ENCODE measurements around the gene UBR4. TPM values are rescaled to one million over a fixed set of nuclear protein-coding genes. Genes with fewer than 3 reads are reported as not detected.

Gene UBR4
- polyA plus RNA-seq, 1 donor from 2014 or later, result 49.7 TPM

DNA sequence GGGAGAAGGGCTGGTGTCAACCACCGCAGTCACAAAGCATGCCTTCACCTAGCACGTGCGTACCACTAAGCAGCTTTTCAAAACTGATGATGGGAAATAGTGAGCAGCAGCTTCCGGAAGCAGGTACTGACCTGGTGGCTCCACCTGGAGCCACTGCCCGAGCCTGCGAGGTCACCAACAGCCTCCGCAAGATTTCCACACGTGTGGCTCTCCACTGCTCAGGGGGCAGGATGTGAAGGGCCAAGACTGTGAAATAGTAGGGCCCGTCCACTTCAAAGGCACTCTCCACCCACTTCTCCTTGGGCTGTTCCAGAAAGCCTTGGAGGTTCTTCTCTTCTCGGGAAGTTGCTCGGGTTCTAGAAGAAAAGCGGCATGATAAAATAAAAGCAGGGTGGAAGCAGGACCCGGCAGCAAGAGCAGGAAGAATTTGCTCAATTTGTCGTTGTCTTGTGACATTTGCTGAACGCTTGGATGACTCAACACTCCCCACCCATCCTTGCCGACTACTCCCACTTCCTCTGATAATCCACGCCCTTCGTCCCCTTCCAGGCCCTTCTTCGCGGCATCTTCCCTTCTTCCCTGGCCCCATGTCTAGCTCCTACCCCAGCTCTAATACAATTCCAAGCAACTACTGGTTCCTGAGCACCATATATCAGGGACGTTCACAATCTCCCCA is 128.7 kb downstream of the UBR4 start:
- H4K20me1 ChIP-seq (ENCODE audit: insufficient read depth), result no peaks in the 10 kb centered on the region
- H3K9me2 ChIP-seq (ENCODE audit: insufficient read depth, low read length), result no peaks in the 10 kb centered on the region
- H3K4me2 ChIP-seq (ENCODE audit: low read length), result no peak overlapping the region
- H3K9me3 ChIP-seq (ENCODE audit: low read length), result no peaks in the 10 kb centered on the region
- no peaks in the 10 kb centered on the region for H3K79me2 ChIP-seq (replicated peaks; ENCODE audit: insufficient read depth, low read length)
- TF ChIP-seq POLR2AphosphoS5 (IDR thresholded peaks at IDR 0.05), result no peak
- TF ChIP-seq EZH2 (IDR thresholded peaks at IDR 0.05; ENCODE audit: borderline replicate concordance, insufficient read depth, low read length, poor library complexity, severe bottlenecking), result no peak
- TF ChIP-seq RAD21 (conservative IDR thresholded peaks at IDR 0.05), result no peak
- no peak for TF ChIP-seq SMC3 (conservative IDR thresholded peaks at IDR 0.05; ENCODE audit: poor library complexity)
- no peak for TF ChIP-seq MXI1 (conservative IDR thresholded peaks at IDR 0.05; ENCODE audit: poor library complexity, severe bottlenecking)
- TF ChIP-seq TAF1 (IDR thresholded peaks at IDR 0.05; ENCODE audit: low read depth), result no peak
- TF ChIP-seq, protein P1, sequence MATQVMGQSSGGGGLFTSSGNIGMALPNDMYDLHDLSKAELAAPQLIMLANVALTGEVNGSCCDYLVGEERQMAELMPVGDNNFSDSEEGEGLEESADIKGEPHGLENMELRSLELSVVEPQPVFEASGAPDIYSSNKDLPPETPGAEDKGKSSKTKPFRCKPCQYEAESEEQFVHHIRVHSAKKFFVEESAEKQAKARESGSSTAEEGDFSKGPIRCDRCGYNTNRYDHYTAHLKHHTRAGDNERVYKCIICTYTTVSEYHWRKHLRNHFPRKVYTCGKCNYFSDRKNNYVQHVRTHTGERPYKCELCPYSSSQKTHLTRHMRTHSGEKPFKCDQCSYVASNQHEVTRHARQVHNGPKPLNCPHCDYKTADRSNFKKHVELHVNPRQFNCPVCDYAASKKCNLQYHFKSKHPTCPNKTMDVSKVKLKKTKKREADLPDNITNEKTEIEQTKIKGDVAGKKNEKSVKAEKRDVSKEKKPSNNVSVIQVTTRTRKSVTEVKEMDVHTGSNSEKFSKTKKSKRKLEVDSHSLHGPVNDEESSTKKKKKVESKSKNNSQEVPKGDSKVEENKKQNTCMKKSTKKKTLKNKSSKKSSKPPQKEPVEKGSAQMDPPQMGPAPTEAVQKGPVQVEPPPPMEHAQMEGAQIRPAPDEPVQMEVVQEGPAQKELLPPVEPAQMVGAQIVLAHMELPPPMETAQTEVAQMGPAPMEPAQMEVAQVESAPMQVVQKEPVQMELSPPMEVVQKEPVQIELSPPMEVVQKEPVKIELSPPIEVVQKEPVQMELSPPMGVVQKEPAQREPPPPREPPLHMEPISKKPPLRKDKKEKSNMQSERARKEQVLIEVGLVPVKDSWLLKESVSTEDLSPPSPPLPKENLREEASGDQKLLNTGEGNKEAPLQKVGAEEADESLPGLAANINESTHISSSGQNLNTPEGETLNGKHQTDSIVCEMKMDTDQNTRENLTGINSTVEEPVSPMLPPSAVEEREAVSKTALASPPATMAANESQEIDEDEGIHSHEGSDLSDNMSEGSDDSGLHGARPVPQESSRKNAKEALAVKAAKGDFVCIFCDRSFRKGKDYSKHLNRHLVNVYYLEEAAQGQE (IDR thresholded peaks at IDR 0.05; ENCODE audit: borderline replicate concordance), result no peak
- H3K27ac ChIP-seq (ENCODE audit: low read length), result no peak overlapping the region
- no peaks in the 10 kb centered on the region for H3F3A ChIP-seq (ENCODE audit: insufficient read depth, low read length, poor library complexity, severe bottlenecking)
- no peak overlapping the region for H3K4me3 ChIP-seq (ENCODE audit: low read length)
- peaks cover 7% of the 10 kb centered on the region for H3K36me3 ChIP-seq (ENCODE audit: insufficient read depth, low read length)
- H3K27me3 ChIP-seq (ENCODE audit: insufficient read depth, low read depth, low read length), result no peaks in the 10 kb centered on the region
- H2AFZ ChIP-seq (ENCODE audit: low read depth, low read length), result no peak overlapping the region
- no peak overlapping the region for H3K9ac ChIP-seq (ENCODE audit: low read length)

GRCh38 chr1:19080721-19081120 is 129.3 kb downstream of the UBR4 start:
- Histone ChIP-seq H3F3A (ENCODE audit: insufficient read depth, low read length, poor library complexity, severe bottlenecking) (no peaks in the 10 kb centered on the region), H3K79me2 (replicated peaks; ENCODE audit: insufficient read depth, low read length) (no peaks in the 10 kb centered on the region), H3K9me3 (ENCODE audit: low read length) (no peaks in the 10 kb centered on the region), H3K4me3 (ENCODE audit: low read length) (no peak overlapping the region), H3K4me2 (ENCODE audit: low read length) (no peak overlapping the region), H3K36me3 (ENCODE audit: insufficient read depth, low read length) (peaks cover 7% of the 10 kb centered on the region), H4K20me1 (ENCODE audit: insufficient read depth) (no peaks in the 10 kb centered on the region), H3K9me2 (ENCODE audit: insufficient read depth, low read length) (no peaks in the 10 kb centered on the region), H3K9ac (ENCODE audit: low read length) (no peak overlapping the region), H3K27me3 (ENCODE audit: insufficient read depth, low read depth, low read length) (no peaks in the 10 kb centered on the region), H3K27ac (ENCODE audit: low read length) (no peak overlapping the region), H2AFZ (ENCODE audit: low read depth, low read length) (no peak overlapping the region)
- TF ChIP-seq POLR2AphosphoS5 (IDR thresholded peaks at IDR 0.05) (no peak), TAF1 (IDR thresholded peaks at IDR 0.05; ENCODE audit: low read depth) (no peak), MXI1 (conservative IDR thresholded peaks at IDR 0.05; ENCODE audit: poor library complexity, severe bottlenecking) (no peak), RAD21 (conservative IDR thresholded peaks at IDR 0.05) (no peak)

DNA sequence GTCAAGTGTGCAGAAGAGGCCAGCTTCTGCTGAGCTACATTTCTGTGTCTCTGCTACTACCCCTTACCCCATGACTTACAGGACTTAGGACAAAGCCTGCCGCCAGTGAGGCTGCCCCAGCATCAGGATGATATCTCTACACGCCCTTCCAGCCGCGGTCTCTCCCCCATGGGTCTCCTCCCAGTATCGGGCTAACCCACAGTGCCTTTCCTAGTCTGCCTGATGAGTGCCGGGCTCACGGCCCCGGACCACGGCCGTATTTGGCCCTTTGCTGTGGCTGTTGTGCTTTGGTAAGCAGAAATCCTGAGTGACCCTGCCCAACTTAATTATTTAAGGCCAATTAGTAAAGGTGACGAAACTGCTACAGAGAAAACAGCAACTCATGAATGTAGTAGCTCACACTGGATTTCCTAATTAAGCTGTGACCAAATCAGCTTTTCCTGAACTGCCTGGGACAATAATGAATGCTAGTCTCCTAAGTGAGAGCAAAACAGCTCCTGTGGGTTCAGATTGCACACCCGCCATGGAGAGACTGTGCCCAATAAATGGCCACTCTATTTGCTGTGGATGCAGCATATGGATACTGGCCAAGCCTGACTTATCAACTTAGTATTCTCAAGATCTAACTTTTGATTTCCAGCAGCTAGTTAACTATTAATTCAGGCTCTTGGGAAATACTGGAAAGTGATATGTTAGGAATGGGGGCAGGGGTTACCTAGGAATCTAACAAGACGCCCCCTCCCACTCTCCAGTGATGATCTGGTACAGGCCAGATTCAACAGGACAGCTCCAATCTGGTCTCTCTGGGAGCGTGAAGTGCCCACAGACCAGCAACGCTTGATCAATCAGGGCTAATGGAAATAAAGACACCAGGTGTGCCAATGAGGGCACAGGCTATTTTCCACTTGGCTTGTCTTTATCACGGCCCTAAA is 130.3 kb downstream of the UBR4 start:
- H3K9me3 ChIP-seq (ENCODE audit: low read length), result no peaks in the 10 kb centered on the region
- no peak overlapping the region for H3K9ac ChIP-seq (ENCODE audit: low read length)
- no peaks in the 10 kb centered on the region for H3F3A ChIP-seq (ENCODE audit: insufficient read depth, low read length, poor library complexity, severe bottlenecking)
- no peaks in the 10 kb centered on the region for H3K9me2 ChIP-seq (ENCODE audit: insufficient read depth, low read length)
- TF ChIP-seq MXI1 (conservative IDR thresholded peaks at IDR 0.05; ENCODE audit: poor library complexity, severe bottlenecking) (no peak), EZH2 (IDR thresholded peaks at IDR 0.05; ENCODE audit: borderline replicate concordance, insufficient read depth, low read length, poor library complexity, severe bottlenecking) (no peak), POLR2AphosphoS5 (IDR thresholded peaks at IDR 0.05) (no peak), RAD21 (conservative IDR thresholded peaks at IDR 0.05) (no peak), TAF1 (IDR thresholded peaks at IDR 0.05; ENCODE audit: low read depth) (no peak), EP300 (conservative IDR thresholded peaks at IDR 0.05; ENCODE audit: poor library complexity, severe bottlenecking) (no peak), SMC3 (conservative IDR thresholded peaks at IDR 0.05; ENCODE audit: poor library complexity) (no peak)
- TF ChIP-seq, protein P2, sequence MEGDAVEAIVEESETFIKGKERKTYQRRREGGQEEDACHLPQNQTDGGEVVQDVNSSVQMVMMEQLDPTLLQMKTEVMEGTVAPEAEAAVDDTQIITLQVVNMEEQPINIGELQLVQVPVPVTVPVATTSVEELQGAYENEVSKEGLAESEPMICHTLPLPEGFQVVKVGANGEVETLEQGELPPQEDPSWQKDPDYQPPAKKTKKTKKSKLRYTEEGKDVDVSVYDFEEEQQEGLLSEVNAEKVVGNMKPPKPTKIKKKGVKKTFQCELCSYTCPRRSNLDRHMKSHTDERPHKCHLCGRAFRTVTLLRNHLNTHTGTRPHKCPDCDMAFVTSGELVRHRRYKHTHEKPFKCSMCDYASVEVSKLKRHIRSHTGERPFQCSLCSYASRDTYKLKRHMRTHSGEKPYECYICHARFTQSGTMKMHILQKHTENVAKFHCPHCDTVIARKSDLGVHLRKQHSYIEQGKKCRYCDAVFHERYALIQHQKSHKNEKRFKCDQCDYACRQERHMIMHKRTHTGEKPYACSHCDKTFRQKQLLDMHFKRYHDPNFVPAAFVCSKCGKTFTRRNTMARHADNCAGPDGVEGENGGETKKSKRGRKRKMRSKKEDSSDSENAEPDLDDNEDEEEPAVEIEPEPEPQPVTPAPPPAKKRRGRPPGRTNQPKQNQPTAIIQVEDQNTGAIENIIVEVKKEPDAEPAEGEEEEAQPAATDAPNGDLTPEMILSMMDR (IDR thresholded peaks at IDR 0.05; ENCODE audit: poor library complexity, severe bottlenecking), result no peak
- TF ChIP-seq, protein P1 (IDR thresholded peaks at IDR 0.05; ENCODE audit: borderline replicate concordance), result no peak
- H3K27me3 ChIP-seq (ENCODE audit: insufficient read depth, low read depth, low read length), result no peaks in the 10 kb centered on the region
- H3K4me2 ChIP-seq (ENCODE audit: low read length), result no peak overlapping the region
- H3K79me2 ChIP-seq (replicated peaks; ENCODE audit: insufficient read depth, low read length), result no peaks in the 10 kb centered on the region
- peaks cover 7% of the 10 kb centered on the region for H3K36me3 ChIP-seq (ENCODE audit: insufficient read depth, low read length)
- H2AFZ ChIP-seq (ENCODE audit: low read depth, low read length), result no peak overlapping the region
- no peaks in the 10 kb centered on the region for H4K20me1 ChIP-seq (ENCODE audit: insufficient read depth)
- no peak overlapping the region for H3K4me3 ChIP-seq (ENCODE audit: low read length)
- H3K27ac ChIP-seq (ENCODE audit: low read length), result no peak overlapping the region
